HEK293 (cell line): ENCODE results near the gene ACTG1.
A peak's percentile ranks its signal among the peaks of the same experiment; 100 is the strongest.

Source experiments
- CTCF ChIA-PET: fragments of 350-600 bp; formaldehyde crosslinking; extraction: SDS; loops from one replicate; lab custom pipeline; 2021; ENCODE audit warnings: antibody characterized with exemption; lab: Yijun Ruan, JAX
- POLR2A ChIA-PET: fragments of 300-600 bp; formaldehyde crosslinking; extraction: SDS; loops from one replicate; lab custom pipeline; 2020; ENCODE audit warnings: antibody characterized with exemption, inconsistent platforms; lab: Yijun Ruan, JAX
- H3K27ac ChIP-seq: fragments of 200-500 bp; sonication (Bioruptor generic); 2 replicates; pipeline ENCODE4 v1.5.1; 2014; ENCODE audit warnings: low read depth, low read length, control low read depth, inconsistent platforms; ENCODE audit errors: extremely low read depth
- H3K36me3 ChIP-seq, 2 experiments: fragments of 200-500 bp in 1 of 2; sonication (Bioruptor generic) in 1 of 2; 1 replicate in 1 of 2; 2 replicates in 1 of 2; pipeline ENCODE4 v1.5.1; 2014 to 2017; ENCODE audit warnings: inconsistent platforms in 2 of 2, low read length in 2 of 2; ENCODE audit not compliant: control insufficient read depth in 2 of 2, insufficient read depth in 1 of 2
- H3K4me1 ChIP-seq: fragments of 200-500 bp; sonication (Bioruptor generic); 2 replicates; pipeline ENCODE4 v1.5.1; 2014; ENCODE audit warnings: mild to moderate bottlenecking, low read length, inconsistent platforms; ENCODE audit not compliant: control insufficient read depth, insufficient read depth
- H3K4me3 ChIP-seq: 2 replicates; pipeline ENCODE4 v1.5.1; 2011; ENCODE audit warnings: low read depth, mild to moderate bottlenecking, control low read depth, low read length, moderate library complexity
- H3K9me3 ChIP-seq: fragments of 200-500 bp; sonication (Bioruptor generic); 2 replicates; pipeline ENCODE4 v1.5.1; 2014; ENCODE audit warnings: low read depth, low read length, inconsistent platforms; ENCODE audit not compliant: control insufficient read depth, insufficient read depth
- BCL11B ChIP-seq: fragments of 450-650 bp; formaldehyde crosslinking; IDR thresholded peaks from 2 replicates; pipeline ENCODE4 v1.5.1; 2016; ENCODE audit warnings: low read depth, missing biosample characterization, missing genetic modification characterization
- BCL6B ChIP-seq: fragments of 450-650 bp; formaldehyde crosslinking; IDR thresholded peaks from 2 replicates; pipeline ENCODE4 v1.5.1; 2017; ENCODE audit warnings: missing biosample characterization, missing genetic modification characterization
- EGR2 ChIP-seq: fragments of 450-650 bp; formaldehyde crosslinking; IDR thresholded peaks from 2 replicates; pipeline ENCODE4 v1.5.1; 2016; ENCODE audit warnings: low read depth, missing biosample characterization, missing genetic modification characterization
- GLIS2 ChIP-seq: fragments of 450-650 bp; formaldehyde crosslinking; IDR thresholded peaks from 2 replicates; pipeline ENCODE4 v1.5.1; 2016; ENCODE audit warnings: missing biosample characterization, missing genetic modification characterization
- HIC1 ChIP-seq: fragments of 450-650 bp; formaldehyde crosslinking; IDR thresholded peaks from 2 replicates; pipeline ENCODE4 v1.5.1; 2016; ENCODE audit warnings: missing biosample characterization, missing genetic modification characterization
- IKZF3 ChIP-seq: fragments of 450-650 bp; IDR thresholded peaks from 2 replicates; pipeline ENCODE4 v1.5.0; 2018; ENCODE audit warnings: missing biosample characterization, mild to moderate bottlenecking, missing genetic modification characterization, moderate library complexity
- MZF1 ChIP-seq: fragments of 450-650 bp; formaldehyde crosslinking; IDR thresholded peaks from 2 replicates; pipeline ENCODE4 v1.5.1; 2017; ENCODE audit warnings: missing biosample characterization, missing genetic modification characterization, borderline replicate concordance
- PBX3 ChIP-seq: sonication (generic); formaldehyde crosslinking; IDR thresholded peaks from 2 replicates; pipeline ENCODE4 v1.8.1; 2022; ENCODE audit warnings: mild to moderate bottlenecking, moderate library complexity, missing genetic modification reagents
- WT1 ChIP-seq: fragments of 450-650 bp; formaldehyde crosslinking; IDR thresholded peaks from 2 replicates; pipeline ENCODE4 v1.5.1; 2016; ENCODE audit warnings: missing biosample characterization, missing genetic modification characterization
- ZBTB8A ChIP-seq: fragments of 450-650 bp; formaldehyde crosslinking; IDR thresholded peaks from 2 replicates; pipeline ENCODE4 v1.5.1; 2016; ENCODE audit warnings: missing biosample characterization, missing genetic modification characterization
- ZFHX2 ChIP-seq: fragments of 450-650 bp; formaldehyde crosslinking; conservative IDR thresholded peaks from 2 replicates; pipeline ENCODE4 v1.5.1; 2016; ENCODE audit warnings: missing biosample characterization, missing genetic modification characterization
- ZIC2 ChIP-seq: fragments of 450-650 bp; formaldehyde crosslinking; IDR thresholded peaks from 2 replicates; pipeline ENCODE4 v1.5.1; 2016; ENCODE audit warnings: missing biosample characterization, missing genetic modification characterization
- ZNF10 ChIP-seq: fragments of 450-650 bp; formaldehyde crosslinking; IDR thresholded peaks from 2 replicates; pipeline ENCODE4 v1.5.1; 2017; ENCODE audit warnings: missing biosample characterization, missing genetic modification characterization
- ZNF114 ChIP-seq: fragments of 450-650 bp; formaldehyde crosslinking; IDR thresholded peaks from 2 replicates; pipeline ENCODE4 v1.5.0; 2017; ENCODE audit warnings: missing biosample characterization, missing genetic modification characterization
- ZNF174 ChIP-seq: fragments of 450-650 bp; formaldehyde crosslinking; IDR thresholded peaks from 2 replicates; pipeline ENCODE4 v1.5.0; 2017; ENCODE audit warnings: missing biosample characterization, mild to moderate bottlenecking, missing genetic modification characterization
- ZNF2 ChIP-seq: fragments of 450-650 bp; formaldehyde crosslinking; IDR thresholded peaks from 2 replicates; pipeline ENCODE4 v1.5.1; 2016; ENCODE audit warnings: missing biosample characterization, missing genetic modification characterization
- ZNF354C ChIP-seq: fragments of 450-650 bp; formaldehyde crosslinking; IDR thresholded peaks from 2 replicates; pipeline ENCODE4 v1.5.1; 2016; ENCODE audit warnings: missing biosample characterization, missing genetic modification characterization, low read depth, borderline replicate concordance
- ZNF391 ChIP-seq: fragments of 450-650 bp; formaldehyde crosslinking; IDR thresholded peaks from 2 replicates; pipeline ENCODE4 v1.5.1; 2016; ENCODE audit warnings: low read depth, missing biosample characterization, missing genetic modification characterization, borderline replicate concordance
- ZNF433 ChIP-seq: fragments of 450-650 bp; formaldehyde crosslinking; IDR thresholded peaks from 2 replicates; pipeline ENCODE4 v1.5.1; 2016; ENCODE audit warnings: missing biosample characterization, missing genetic modification characterization, low read depth
- ZNF488 ChIP-seq: fragments of 450-650 bp; formaldehyde crosslinking; IDR thresholded peaks from 2 replicates; pipeline ENCODE4 v1.5.1; 2016; ENCODE audit warnings: missing biosample characterization, missing genetic modification characterization
- ZNF600 ChIP-seq: fragments of 450-650 bp; formaldehyde crosslinking; IDR thresholded peaks from 2 replicates; pipeline ENCODE4 v1.5.1; 2016; ENCODE audit warnings: missing biosample characterization, missing genetic modification characterization
- ZNF707 ChIP-seq: fragments of 450-650 bp; formaldehyde crosslinking; IDR thresholded peaks from 2 replicates; pipeline ENCODE4 v1.5.1; 2016; ENCODE audit warnings: missing biosample characterization, missing genetic modification characterization
- ZNF747 ChIP-seq: fragments of 450-650 bp; formaldehyde crosslinking; IDR thresholded peaks from 2 replicates; pipeline ENCODE4 v1.5.1; 2016; ENCODE audit warnings: missing biosample characterization, missing genetic modification characterization
- TF ChIP-seq, protein P1 (sequence below): fragments of 450-650 bp; formaldehyde crosslinking; IDR thresholded peaks from 2 replicates; pipeline ENCODE4 v1.5.1; 2016; ENCODE audit warnings: missing biosample characterization, missing genetic modification characterization

ACTG1 gene

DNA sequence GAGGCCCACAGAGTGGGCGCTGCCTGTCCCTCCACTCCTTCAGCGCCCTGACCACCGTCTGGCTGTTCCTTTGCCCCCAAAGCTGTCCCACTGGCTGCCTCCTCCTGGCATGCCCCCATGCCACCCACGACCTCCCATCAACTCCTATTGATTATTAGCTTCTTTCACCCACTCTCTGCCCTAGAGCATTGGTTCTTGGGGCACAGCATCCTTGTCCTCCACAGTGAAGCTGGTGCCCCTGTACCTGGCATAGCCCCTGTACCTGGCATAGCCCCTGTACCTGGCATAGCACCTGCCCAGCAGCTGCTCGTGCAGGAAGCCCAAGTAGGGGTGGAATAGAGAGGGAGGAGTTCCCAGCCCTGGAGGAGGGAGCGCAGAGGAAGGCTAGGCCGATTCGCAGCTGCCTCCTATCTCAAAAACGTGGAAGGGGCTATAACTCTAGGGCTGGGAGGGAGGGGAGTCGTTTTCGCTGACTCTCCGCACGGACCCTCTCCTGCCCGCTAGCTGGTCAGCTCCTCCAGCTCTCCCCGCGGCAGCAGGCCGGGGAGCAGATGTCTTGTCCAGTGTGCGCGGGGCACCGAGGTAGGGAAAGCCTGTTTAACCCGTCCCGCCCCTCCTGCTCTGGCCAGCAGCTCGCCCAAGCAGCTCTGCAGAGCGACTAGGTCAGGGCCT lies 5.7 kb upstream of the ACTG1 start:
- H3K4me3 ChIP-seq = no peak overlapping the region
- H3K27ac ChIP-seq = peak overlapping the region; percentile 59; the same call in 1 of the 2 replicates
- H3K36me3 ChIP-seq = no peaks in the 10 kb centered on the region
- CTCF ChIA-PET = interaction anchor here (0.6 to 3.6 kb wide), 10 partner anchors 9 to 317 kb away, joined by 3 to 25 read pairs (median 3); no protein-coding TSS in a partner anchor
- POLR2A ChIA-PET = interaction anchor here (0.6 to 4.4 kb wide), 15 partner anchors 10 to 295 kb away, joined by 3 to 42 read pairs (median 4); partner anchors contain the start of genes ARL16, CEP131, FAAP100 and HGS
- peaks cover 14% of the 10 kb centered on the region for H3K4me1 ChIP-seq
- TF ChIP-seq ZFHX2 (tag by site-specific recombination) (peak; percentile 78), ZNF391 (tag by site-specific recombination) (no peak), ZNF488 (tag by site-specific recombination) (no peak), BCL11B (tag by site-specific recombination) (0 out of 2 replicates have a peak, but pooled peaks have one; percentile 37), PBX3 (CRISPR knock-in tag) (peak; percentile 8; the same call in 1 of the 2 replicates), ZNF10 (tag by site-specific recombination) (no peak), ZNF354C (tag by site-specific recombination) (no peak), HIC1 (tag by site-specific recombination) (peak; percentile 79), ZNF747 (no peak), EGR2 (tag by site-specific recombination) (peak; percentile 67; the same call in 1 of the 2 replicates), ZNF707 (no peak)
- H3K9me3 ChIP-seq = no peaks in the 10 kb centered on the region

DNA sequence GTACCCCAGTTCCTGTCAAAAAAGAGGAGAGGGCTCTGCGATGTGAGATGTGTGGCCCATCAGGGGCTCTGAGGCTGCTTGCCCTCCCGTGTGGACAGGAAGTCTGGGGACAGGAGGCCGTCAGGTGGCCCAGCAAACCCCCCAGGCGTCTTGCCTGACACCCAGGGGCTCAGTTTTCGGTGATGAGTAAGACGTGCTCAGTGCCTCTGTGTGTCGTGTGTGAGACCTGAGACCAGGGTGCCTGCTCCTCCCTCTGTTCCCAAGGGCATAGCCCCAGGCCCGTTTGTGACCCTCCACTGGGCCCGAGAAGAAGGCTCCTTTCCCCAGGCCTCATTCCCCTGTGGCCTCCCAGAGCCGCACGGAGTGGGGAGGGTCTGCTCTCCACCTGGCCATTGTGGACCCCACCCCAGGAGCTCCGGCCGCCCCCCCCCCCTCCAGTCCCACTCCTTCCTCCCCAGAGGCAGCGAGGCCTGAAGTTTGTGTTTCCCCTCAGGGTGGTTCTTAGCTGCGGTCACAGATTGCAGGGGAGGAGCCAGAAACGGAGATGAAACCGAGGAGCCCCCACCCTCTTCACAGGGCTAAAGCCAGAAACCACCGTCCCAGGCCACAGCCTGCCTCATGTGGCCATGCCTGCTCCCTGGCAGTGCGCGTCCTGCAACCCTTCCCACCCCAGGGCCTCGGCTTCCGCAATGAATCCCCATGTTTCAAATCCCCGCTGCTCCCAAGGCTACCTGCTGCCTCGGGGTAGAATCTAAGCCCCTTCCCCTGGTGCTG lies 4.9 kb upstream of the ACTG1 start:
- no peak overlapping the region for H3K27ac ChIP-seq
- no peaks in the 10 kb centered on the region for H3K36me3 ChIP-seq
- H3K4me3 ChIP-seq = no peak overlapping the region
- POLR2A ChIA-PET = interaction anchor here (0.6 to 4.4 kb wide), 9 partner anchors 10 to 294 kb away, joined by 3 to 42 read pairs (median 3); partner anchors contain the start of genes CEP131 and FAAP100
- peaks cover 14% of the 10 kb centered on the region for H3K4me1 ChIP-seq
- CTCF ChIA-PET = interaction anchor here (0.6 to 3.6 kb wide), 6 partner anchors 20 to 316 kb away, joined by 3 to 25 read pairs (median 3); no protein-coding TSS in a partner anchor
- H3K9me3 ChIP-seq = no peaks in the 10 kb centered on the region
- TF ChIP-seq ZNF600 (tag by site-specific recombination) (peak; percentile 59; the same call in 1 of the 2 replicates), WT1 (tag by site-specific recombination) (no peak), ZBTB8A (tag by site-specific recombination) (peak; percentile 28; the same call in 1 of the 2 replicates), GLIS2 (0 out of 2 replicates have a peak, but pooled peaks have one; percentile 23), ZNF433 (no peak), ZNF174 (no peak), ZNF2 (no peak), MZF1 (tag by site-specific recombination) (0 out of 2 replicates have a peak, but pooled peaks have one; percentile 20), ZIC2 (tag by site-specific recombination) (peak; percentile 26), IKZF3 (no peak), ZNF114 (no peak), BCL6B (tag by site-specific recombination) (no peak)
- TF ChIP-seq, protein P1, sequence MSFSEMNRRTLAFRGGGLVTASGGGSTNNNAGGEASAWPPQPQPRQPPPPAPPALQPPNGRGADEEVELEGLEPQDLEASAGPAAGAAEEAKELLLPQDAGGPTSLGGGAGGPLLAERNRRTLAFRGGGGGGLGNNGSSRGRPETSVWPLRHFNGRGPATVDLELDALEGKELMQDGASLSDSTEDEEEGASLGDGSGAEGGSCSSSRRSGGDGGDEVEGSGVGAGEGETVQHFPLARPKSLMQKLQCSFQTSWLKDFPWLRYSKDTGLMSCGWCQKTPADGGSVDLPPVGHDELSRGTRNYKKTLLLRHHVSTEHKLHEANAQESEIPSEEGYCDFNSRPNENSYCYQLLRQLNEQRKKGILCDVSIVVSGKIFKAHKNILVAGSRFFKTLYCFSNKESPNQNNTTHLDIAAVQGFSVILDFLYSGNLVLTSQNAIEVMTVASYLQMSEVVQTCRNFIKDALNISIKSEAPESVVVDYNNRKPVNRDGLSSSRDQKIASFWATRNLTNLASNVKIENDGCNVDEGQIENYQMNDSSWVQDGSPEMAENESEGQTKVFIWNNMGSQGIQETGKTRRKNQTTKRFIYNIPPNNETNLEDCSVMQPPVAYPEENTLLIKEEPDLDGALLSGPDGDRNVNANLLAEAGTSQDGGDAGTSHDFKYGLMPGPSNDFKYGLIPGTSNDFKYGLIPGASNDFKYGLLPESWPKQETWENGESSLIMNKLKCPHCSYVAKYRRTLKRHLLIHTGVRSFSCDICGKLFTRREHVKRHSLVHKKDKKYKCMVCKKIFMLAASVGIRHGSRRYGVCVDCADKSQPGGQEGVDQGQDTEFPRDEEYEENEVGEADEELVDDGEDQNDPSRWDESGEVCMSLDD (tag by site-specific recombination) = no peak
